HepG2 (cell line): Measurements from ENCODE around the gene DCST2. TPM values are rescaled to one million over a fixed set of nuclear protein-coding genes. Genes with fewer than 3 reads are reported as not detected.
A peak's percentile ranks its signal among the peaks of the same experiment; 100 is the strongest.

ENCODE experiments used
- ARNT ChIP-seq: fragments of 450-650 bp; IDR thresholded peaks from 2 replicates; pipeline ENCODE4 v1.6.1; 2017
- ATF3 ChIP-seq: sonication (generic); formaldehyde crosslinking; IDR thresholded peaks from 2 replicates; pipeline ENCODE4 v1.4.0; 2020; ENCODE audit warnings: missing genetic modification reagents
- BCL3 ChIP-seq: sonication (generic); formaldehyde crosslinking; IDR thresholded peaks from 2 replicates; pipeline ENCODE4 v1.5.1; 2020; ENCODE audit warnings: mild to moderate bottlenecking, missing genetic modification reagents, moderate library complexity
- CBX1 ChIP-seq: IDR thresholded peaks from one replicate; pipeline ENCODE4 v1.6.1; 2016; ENCODE audit warnings: antibody characterized with exemption, low read depth
- CBX5 ChIP-seq: sonication (generic); formaldehyde crosslinking; IDR thresholded peaks from 2 replicates; pipeline ENCODE4 v1.4.0; 2020; ENCODE audit warnings: missing genetic modification reagents, borderline replicate concordance
- DRAP1 ChIP-seq: IDR thresholded peaks from 2 replicates; pipeline ENCODE4 v1.6.1; 2016; ENCODE audit warnings: missing genetic modification reagents, missing compliant biosample characterization
- HNF4G ChIP-seq, 2 experiments: sonication (generic) in 1 of 2; formaldehyde crosslinking in 1 of 2; IDR thresholded peaks; 2 replicates each; pipeline versions ENCODE4 v1.4.0 to v1.6.1; 2011 to 2020; ENCODE audit warnings: borderline replicate concordance in 2 of 2, low read depth in 2 of 2, mild to moderate bottlenecking in 2 of 2, low read length in 1 of 2, missing genetic modification reagents in 1 of 2, moderate library complexity in 1 of 2
- MIER3 ChIP-seq: IDR thresholded peaks from 2 replicates; pipeline ENCODE4 v1.6.1; 2016; ENCODE audit warnings: missing compliant biosample characterization, borderline replicate concordance
- NFYB ChIP-seq: sonication (generic); formaldehyde crosslinking; IDR thresholded peaks from 2 replicates; pipeline ENCODE4 v1.4.0; 2020; ENCODE audit warnings: missing genetic modification reagents
- REXO4 ChIP-seq: sonication (generic); formaldehyde crosslinking; IDR thresholded peaks from 2 replicates; pipeline ENCODE4 v1.8.0; 2022; ENCODE audit warnings: missing genetic modification reagents, mild to moderate bottlenecking, borderline replicate concordance
- SAP130 ChIP-seq: IDR thresholded peaks from 2 replicates; pipeline ENCODE4 v1.6.1; 2016; ENCODE audit warnings: low read depth
- SRSF9 ChIP-seq: fragments of 200-400 bp; formaldehyde crosslinking; IDR thresholded peaks from 2 replicates; pipeline ENCODE4 v1.6.1; 2018; ENCODE audit warnings: borderline replicate concordance, mild to moderate bottlenecking, low read depth, low read length; ENCODE audit not compliant: insufficient read depth, poor library complexity, severe bottlenecking
- TBX2 ChIP-seq: sonication (generic); formaldehyde crosslinking; IDR thresholded peaks from 2 replicates; pipeline ENCODE4 v1.5.0; 2020; ENCODE audit warnings: missing genetic modification reagents, mild to moderate bottlenecking, borderline replicate concordance
- TEAD3 ChIP-seq: optimal IDR thresholded peaks from 2 replicates; pipeline ENCODE3; 2016; ENCODE audit warnings: borderline replicate concordance
- TFAP4 ChIP-seq: sonication (generic); IDR thresholded peaks from 2 replicates; pipeline ENCODE4 v1.6.1; 2016; ENCODE audit warnings: low read depth, borderline replicate concordance
- TGIF2 ChIP-seq: IDR thresholded peaks from 2 replicates; pipeline ENCODE4 v1.6.1; 2016; ENCODE audit warnings: control low read depth, missing compliant biosample characterization
- UBTF ChIP-seq: sonication (generic); formaldehyde crosslinking; IDR thresholded peaks from 2 replicates; pipeline ENCODE4 v1.4.0; 2020; ENCODE audit warnings: mild to moderate bottlenecking, missing genetic modification reagents
- ZNF276 ChIP-seq: sonication (generic); formaldehyde crosslinking; IDR thresholded peaks from 2 replicates; pipeline ENCODE4 v1.4.0; 2020; ENCODE audit warnings: mild to moderate bottlenecking, low read depth, missing genetic modification reagents
- ZNF333 ChIP-seq: sonication (generic); formaldehyde crosslinking; IDR thresholded peaks from 2 replicates; pipeline ENCODE4 v1.4.0; 2020; ENCODE audit warnings: mild to moderate bottlenecking, missing genetic modification reagents, borderline replicate concordance
- ZNF350 ChIP-seq: sonication (generic); formaldehyde crosslinking; IDR thresholded peaks from 2 replicates; pipeline ENCODE4 v1.4.0; 2020; ENCODE audit warnings: mild to moderate bottlenecking, low read depth, missing genetic modification reagents, borderline replicate concordance
- ZNF879 ChIP-seq: sonication (generic); formaldehyde crosslinking; IDR thresholded peaks from 2 replicates; pipeline ENCODE4 v1.8.1; 2023; ENCODE audit warnings: missing genetic modification reagents
- ZSCAN21 ChIP-seq: sonication (generic); formaldehyde crosslinking; IDR thresholded peaks from 2 replicates; pipeline ENCODE4 v1.8.0; 2022; ENCODE audit warnings: mild to moderate bottlenecking, missing genetic modification reagents, moderate library complexity, borderline replicate concordance
- ZSCAN9 ChIP-seq: IDR thresholded peaks from 2 replicates; pipeline ENCODE4 v1.6.1; 2016; ENCODE audit warnings: borderline replicate concordance
- polyA plus RNA-seq, 8 experiments: library from polyadenylated mRNA; depleted of rRNA in 3 of 8; stranded (reverse) in 7 of 8; unstranded in 1 of 8; fragments of >200 nt; fragmentation: Illumina TruSeq in 4 of 8; extraction: Trizol in 4 of 8; gene quantifications; 2 replicates each; pipeline versions ENCODE4 v1.2.1 to v1.2.3, GENCODE V29; 2011 to 2016; ENCODE audit warnings: low read depth in 4 of 8, missing spikeins in 1 of 8, mixed read lengths in 1 of 8; ENCODE audit not compliant: insufficient read depth in 1 of 8
- total RNA-seq, 5 experiments: library from RNA; depleted of rRNA; stranded (reverse); fragments of >200 nt; fragmentation: Illumina TruSeq; extraction: Trizol; gene quantifications; 2 replicates each; pipeline ENCODE4 v1.2.3, GENCODE V29; 2016; ENCODE audit warnings: low read depth in 1 of 5

The DCST2 gene
- total and polyA plus RNA-seq, 2 of the 13 experiments (the other 11 are each of a cell fraction or from before 2014, with no cell fraction given) = 0.74 TPM; not detected in 1

- peak; percentile 85 for TF ChIP-seq DRAP1 (CRISPR knock-in tag)
- TF ChIP-seq ZSCAN9 (CRISPR knock-in tag) = no peak; the same call in 1 of the 2 replicates
- peak; percentile 24 for TF ChIP-seq TEAD3 (CRISPR knock-in tag)
- peak; percentile 64 for TF ChIP-seq SAP130
- TF ChIP-seq REXO4 (CRISPR knock-in tag) = no peak
- peak; percentile 55; the same call in 1 of the 2 replicates for TF ChIP-seq BCL3 (CRISPR knock-in tag)
- TF ChIP-seq ARNT = no peak
- TF ChIP-seq ZNF350 (CRISPR knock-in tag) = peak; percentile 74
- TF ChIP-seq NFYB (CRISPR knock-in tag) = peak; percentile 69
- TF ChIP-seq SRSF9 = no peak
- no peak for TF ChIP-seq MIER3 (CRISPR knock-in tag)
- no peak; the same call in 1 of the 2 replicates for TF ChIP-seq HNF4G (IDR thresholded peaks at IDR 0.05; ENCODE audit: borderline replicate concordance, low read depth, low read length)
- 0 out of 2 replicates have a peak, but pooled peaks have one; percentile 33 for TF ChIP-seq HNF4G (CRISPR knock-in tag; IDR thresholded peaks at IDR 0.05; ENCODE audit: borderline replicate concordance, low read depth)
- no peak for TF ChIP-seq ZNF879
- TF ChIP-seq ZNF276 (CRISPR knock-in tag) = 0 out of 2 replicates have a peak, but pooled peaks have one; percentile 16
- peak; percentile 40 for TF ChIP-seq UBTF (CRISPR knock-in tag)
- TF ChIP-seq ZNF333 (CRISPR knock-in tag) = 0 out of 2 replicates have a peak, but pooled peaks have one; percentile 33
- TF ChIP-seq CBX5 = 0 out of 2 replicates have a peak, but pooled peaks have one; percentile 15
- TF ChIP-seq ATF3 = no peak
- TF ChIP-seq TFAP4 = no peak
- TF ChIP-seq CBX1 = peak; percentile 49
- TF ChIP-seq ZSCAN21 (CRISPR knock-in tag) = peak; percentile 55
- TF ChIP-seq TGIF2 = no peak
- no peak for TF ChIP-seq TBX2 (CRISPR knock-in tag)
Observed at GRCh38 chr1:155063550-155064110, 30.0 kb upstream of the DCST2 start, which contains the start of gene EFNA4 (continued).
